Umbilical cord (tissue), 2 donors: ENCODE results near the gene LARGE2. TPM values are rescaled to one million over a fixed set of nuclear protein-coding genes. Genes with fewer than 3 reads are reported as not detected.

Source experiments
- DNase-seq: peaks from one replicate; pipeline ENCODE4 v3.0.0-alpha.2; 2015; ENCODE audit warnings: low spot score
- total RNA-seq: library from RNA; depleted of rRNA; stranded (reverse); fragments of >200 nt; gene quantifications from one replicate; pipeline ENCODE4 v1.2.3, GENCODE V29; 2014; ENCODE audit warnings: low replicate concordance; ENCODE audit not compliant: insufficient read depth

The LARGE2 gene
- total RNA-seq, 1 donor from 2014 or later: not detected

GRCh38 chr11:45913942-45914635 lies 8.4 kb upstream of the LARGE2 start:
- no peak for DNase-seq

GRCh38 chr11:45915446-45915845 lies 7.0 kb upstream of the LARGE2 start:
- no peak for DNase-seq

- DNase-seq: no peak
These were observed 5.2 kb upstream of the LARGE2 start for GRCh38 chr11:45917286-45917622.

DNA sequence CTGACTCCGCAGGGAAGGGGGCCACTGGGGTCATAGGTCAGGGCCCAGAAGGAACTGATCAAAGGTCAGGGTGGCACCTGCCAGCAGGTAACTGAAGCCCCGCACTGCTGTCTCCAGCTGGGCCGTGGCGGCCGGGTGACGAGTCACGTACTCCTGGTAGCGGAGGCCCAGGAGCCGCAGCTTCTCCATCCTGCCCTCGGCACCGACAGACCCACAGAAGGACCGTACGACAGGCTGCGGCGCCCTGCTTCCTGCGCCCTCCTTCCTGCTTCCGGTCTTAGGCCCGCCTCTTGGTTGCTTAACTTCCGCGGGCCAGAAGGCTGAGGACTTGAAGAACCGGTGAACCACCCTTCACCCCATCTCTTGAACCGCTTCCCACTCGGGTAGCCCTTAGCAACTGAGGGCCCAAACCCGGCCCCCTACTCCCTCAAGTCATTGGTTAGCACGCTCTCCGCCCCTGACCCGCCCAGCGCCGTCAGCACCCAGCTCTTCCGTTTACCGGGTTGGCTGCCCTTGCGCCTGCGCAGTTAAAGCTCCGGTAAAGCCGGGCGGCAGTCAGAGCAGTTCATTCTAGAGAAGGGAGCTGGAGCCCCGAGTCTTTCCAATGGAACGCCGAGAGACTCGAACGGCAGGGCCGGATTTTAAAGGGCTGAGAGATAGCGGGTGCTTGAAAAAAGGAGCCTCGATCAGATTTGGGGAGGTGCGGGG lies 4.7 kb upstream of the LARGE2 start, which contains the start of gene PEX16:
Gene PEX16 (minus strand): TSS at position 255 of the 708 bp plus-strand sequence. CDS start 66 bp downstream, at position 189.
- peak; percentile 100 for DNase-seq

GRCh38 chr11:45918331-45918941 lies 4.0 kb upstream of the LARGE2 start:
- peak; percentile 71 for DNase-seq

- no peak for DNase-seq
These were observed 3.3 kb upstream of the LARGE2 start for GRCh38 chr11:45918962-45919675.

DNA sequence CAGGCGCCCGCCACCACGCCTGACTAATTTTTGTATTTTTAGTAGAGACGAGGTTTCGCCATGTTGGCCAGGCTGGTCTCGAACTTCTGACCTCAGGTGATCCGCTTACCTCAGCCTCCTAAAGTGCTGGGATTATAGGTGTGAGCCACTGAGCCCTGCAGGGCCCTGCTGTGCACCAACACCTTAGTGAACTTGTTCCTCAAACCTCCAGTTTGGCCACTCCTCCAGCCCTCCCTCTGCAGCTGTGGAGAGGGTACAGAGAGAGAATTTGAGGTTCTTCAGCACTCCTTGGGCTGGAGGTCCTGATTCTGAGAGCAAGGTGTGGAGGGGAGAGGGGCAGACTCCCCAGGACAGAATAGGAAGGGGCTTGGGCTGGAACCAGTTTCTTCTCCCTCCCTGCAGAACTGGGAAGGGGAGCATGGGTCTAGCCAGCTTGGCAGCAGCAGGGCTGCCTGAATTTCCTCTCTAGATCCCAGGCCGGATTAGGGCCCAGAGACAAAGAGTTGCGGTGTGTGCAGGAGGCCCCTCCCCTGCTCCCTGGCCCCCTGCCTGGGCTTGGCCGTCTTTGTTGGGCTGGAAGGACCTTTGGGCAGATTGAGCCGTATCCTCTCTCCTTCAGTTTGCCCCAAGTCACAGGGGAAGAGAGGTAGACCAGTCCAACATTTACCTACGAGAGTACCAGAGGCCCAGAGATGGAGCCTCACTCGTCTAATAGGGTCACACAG lies 2.5 kb upstream of the LARGE2 start:
- DNase-seq: no peak

DNA sequence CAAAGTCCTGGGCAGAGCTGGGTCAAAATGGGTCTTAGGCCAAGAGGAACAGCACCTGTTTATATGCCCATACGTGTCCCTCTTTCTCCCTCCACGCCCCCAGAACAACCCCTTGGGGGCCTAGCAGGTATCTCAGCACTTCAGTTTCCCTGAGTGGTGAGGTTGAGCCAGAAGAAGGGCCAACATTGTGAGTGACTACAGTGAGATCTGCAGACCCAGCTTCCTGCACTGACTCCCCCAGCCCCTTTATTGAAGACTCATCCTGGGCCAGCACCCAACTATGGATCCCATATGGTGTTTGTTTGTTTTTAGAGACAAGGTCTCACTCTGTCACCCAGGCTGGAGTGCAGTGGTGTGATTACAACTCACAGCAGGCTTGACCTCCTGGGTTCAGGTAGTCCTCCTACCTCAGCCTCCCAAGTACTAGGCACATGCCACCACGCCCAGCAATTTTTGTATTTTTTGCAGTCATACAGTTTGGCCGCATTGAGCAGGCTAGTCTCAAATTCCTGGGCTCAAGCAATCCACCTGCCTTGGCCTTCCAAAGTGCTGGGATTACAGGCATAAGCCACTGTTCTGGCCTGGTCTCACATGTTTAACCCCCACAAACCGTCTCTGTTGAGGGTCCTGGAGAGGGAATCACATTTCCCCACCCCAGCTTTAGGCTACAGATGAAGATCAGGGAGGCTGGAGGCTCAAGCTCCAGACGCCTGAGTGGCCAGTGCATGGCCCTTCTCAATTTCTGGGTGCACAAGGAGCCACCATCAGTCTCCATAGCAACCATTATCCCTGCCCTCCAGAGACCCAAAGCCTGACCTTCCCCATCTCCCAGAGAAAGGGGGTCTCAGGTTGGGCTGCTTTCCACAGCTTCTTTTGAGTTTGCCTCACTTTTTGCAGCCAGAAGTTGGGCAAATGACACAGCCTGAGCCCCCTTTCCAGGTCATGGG lies 1.7 kb upstream of the LARGE2 start:
- DNase-seq: no peak

- DNase-seq: no peak
These were observed 663 bp upstream of the LARGE2 start for GRCh38 chr11:45921561-45922424.

DNA sequence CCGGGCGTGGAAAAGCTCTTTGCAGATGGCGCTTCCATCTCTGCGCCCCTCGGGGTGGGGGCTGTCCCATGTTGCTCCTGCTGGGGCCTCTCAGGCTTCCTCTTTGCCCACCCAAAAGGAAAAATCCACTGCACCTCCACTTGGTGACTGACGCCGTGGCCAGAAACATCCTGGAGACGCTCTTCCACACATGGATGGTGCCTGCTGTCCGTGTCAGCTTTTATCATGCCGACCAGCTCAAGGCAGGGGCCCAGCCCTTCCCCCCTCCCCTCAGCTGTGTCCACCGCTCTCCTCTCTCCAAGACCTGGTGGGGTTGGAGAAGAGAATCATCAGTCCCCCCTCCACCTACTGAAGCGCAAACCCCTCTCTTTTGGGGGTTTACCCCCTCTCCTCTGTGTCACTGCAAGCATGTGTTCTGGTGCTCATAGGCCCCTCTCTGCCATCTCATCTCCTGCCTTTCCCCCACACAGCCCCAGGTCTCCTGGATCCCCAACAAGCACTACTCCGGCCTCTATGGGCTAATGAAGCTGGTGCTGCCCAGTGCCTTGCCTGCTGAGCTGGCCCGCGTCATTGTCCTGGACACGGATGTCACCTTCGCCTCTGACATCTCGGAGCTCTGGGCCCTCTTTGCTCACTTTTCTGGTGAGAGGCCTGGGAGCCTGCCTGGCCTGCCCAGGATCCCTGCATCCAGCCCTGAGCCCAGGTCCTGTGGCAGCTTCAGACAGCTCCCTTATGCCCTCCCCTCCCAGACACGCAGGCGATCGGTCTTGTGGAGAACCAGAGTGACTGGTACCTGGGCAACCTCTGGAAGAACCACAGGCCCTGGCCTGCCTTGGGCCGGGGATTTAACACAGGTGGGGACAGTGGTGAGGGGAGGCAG lies 1.8 kb downstream of the LARGE2 start:
- no peak for DNase-seq

- DNase-seq: no peak
These were observed 2.5 kb downstream of the LARGE2 start for GRCh38 chr11:45924927-45925326.

DNA sequence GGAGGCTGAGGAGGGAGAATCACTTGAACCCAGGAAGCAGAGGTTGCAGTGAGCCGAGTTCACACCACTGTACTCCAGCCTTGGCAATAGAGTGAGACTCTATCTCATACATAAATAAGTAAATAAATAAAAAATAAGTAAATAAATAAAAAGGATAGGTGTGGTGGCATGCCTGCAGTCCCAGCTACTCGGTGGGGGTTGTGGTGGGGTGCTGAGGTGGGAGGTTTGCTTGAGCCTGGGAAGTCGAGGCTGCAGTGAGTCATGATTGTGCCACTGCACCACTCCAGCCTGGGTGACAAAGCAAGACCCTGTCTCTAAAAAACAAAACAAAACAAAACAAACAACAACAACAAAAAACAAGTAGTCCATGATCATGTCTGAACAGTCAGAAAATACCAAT lies 3.1 kb downstream of the LARGE2 start:
- DNase-seq: no peak

- DNase-seq: no peak
These were observed 3.5 kb downstream of the LARGE2 start for GRCh38 chr11:45926001-45926401.

DNA sequence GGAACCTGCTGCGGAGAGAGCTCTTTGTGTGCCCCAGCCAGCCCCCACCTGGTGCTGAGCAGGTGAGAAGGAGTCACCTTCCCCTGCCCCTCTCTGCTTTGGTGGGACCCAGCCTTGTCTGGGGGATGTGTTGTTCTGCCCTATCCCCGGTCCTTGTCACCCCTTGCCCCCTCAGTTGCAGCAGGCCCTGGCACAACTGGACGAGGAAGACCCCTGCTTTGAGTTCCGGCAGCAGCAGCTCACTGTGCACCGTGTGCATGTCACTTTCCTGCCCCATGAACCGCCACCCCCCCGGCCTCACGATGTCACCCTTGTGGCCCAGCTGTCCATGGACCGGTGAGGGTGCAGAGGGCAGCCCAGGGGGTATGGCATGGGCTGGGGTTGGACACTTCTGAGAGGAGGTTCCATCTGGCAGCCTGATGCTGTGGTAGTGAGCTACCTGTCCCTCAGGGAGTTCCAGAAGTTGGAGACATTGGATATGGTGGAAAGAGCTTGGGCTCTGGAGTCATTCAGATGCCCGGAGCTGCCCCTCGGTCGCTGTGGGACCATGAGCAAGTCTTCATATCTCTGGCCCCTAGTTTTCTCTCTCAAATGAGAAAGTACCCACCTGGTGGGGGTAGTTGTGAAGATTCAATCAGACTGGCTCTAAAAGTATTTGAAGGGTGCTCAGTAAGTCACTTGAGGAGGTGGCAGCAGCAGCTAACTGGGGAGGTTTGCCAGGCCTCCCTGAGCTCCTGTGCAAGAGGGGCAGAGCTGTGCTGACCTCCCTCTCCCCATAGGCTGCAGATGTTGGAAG lies 4.3 kb downstream of the LARGE2 start:
- no peak for DNase-seq

DNA sequence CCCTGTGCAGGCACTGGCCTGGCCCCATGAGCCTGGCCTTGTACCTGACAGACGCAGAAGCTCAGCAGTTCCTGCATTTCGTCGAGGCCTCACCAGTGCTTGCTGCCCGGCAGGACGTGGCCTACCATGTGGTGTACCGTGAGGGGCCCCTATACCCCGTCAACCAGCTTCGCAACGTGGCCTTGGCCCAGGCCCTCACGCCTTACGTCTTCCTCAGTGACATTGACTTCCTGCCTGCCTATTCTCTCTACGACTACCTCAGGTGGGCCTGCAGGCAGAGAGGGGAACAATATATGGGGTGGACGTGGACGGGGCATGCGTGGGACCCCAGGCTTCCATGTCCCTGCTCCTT lies 4.9 kb downstream of the LARGE2 start:
- no peak for DNase-seq

DNA sequence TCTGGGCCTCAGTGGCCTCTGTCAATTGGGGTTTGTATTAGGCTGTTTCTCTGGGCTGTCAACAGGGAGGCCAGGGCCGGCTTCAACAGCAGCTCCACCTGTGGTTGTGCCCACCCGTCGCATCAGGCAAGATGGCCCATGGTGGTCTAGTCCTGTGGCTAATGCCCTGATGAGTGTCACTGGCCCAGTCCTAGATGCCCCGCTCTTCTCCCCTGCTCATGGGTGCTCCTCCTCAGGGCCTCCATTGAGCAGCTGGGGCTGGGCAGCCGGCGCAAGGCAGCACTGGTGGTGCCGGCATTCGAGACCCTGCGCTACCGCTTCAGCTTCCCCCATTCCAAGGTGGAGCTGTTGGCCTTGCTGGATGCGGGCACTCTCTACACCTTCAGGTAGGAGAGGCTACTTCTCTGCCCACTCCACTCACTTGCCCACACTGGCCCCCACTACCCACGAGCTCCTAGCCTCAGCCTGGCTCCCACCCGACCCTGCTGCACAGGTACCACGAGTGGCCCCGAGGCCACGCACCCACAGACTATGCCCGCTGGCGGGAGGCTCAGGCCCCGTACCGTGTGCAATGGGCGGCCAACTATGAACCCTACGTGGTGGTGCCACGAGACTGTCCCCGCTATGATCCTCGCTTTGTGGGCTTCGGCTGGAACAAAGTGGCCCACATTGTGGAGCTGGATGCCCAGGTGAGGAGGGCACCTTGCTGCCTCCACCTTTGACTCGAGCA lies 5.4 kb downstream of the LARGE2 start:
- no peak for DNase-seq
